SU-DHL-6 (cell line): ENCODE results near the gene RPS19.

Experiments used
- H2AFZ ChIP-seq: fragments of 200-600 bp; sonication (generic); 2 replicates; pipeline ENCODE4 v1.6.1; 2014; ENCODE audit warnings: low read depth, mild to moderate bottlenecking, moderate library complexity, mixed read lengths, antibody characterized with exemption, low read length; ENCODE audit not compliant: severe bottlenecking
- H3F3A ChIP-seq: fragments of 200-600 bp; shearing (Covaris generic); 2 replicates; pipeline ENCODE4 v1.6.0; 2016; ENCODE audit warnings: antibody characterized with exemption, mild to moderate bottlenecking; ENCODE audit not compliant: insufficient read depth
- H3K27ac ChIP-seq: fragments of 200-600 bp; sonication (generic); 2 replicates; pipeline ENCODE4 v1.5.1; 2016; ENCODE audit warnings: low read depth, mild to moderate bottlenecking, low read length, moderate library complexity, mixed read lengths
- H3K27me3 ChIP-seq: fragments of 200-600 bp; sonication (generic), shearing (Covaris generic); 2 replicates; pipeline ENCODE4 v1.6.0; 2014; ENCODE audit warnings: mild to moderate bottlenecking, low read length
- H3K36me3 ChIP-seq: fragments of 200-600 bp; sonication (generic); 2 replicates; pipeline ENCODE4 v1.6.1; 2014; ENCODE audit warnings: mild to moderate bottlenecking, low read length, mixed read lengths
- H3K4me2 ChIP-seq: fragments of 300-600, 200-600 bp; shearing (Covaris generic), sonication (generic); 2 replicates; pipeline ENCODE4 v1.6.0; 2014; ENCODE audit warnings: low read length, low read depth, mild to moderate bottlenecking; ENCODE audit not compliant: poor library complexity, severe bottlenecking
- H3K4me3 ChIP-seq: fragments of 200-600 bp; sonication (generic); 2 replicates; pipeline ENCODE4 v1.5.1; 2014; ENCODE audit warnings: antibody characterized with exemption, low read length, mild to moderate bottlenecking, mixed read lengths; ENCODE audit not compliant: insufficient read depth, poor library complexity, severe bottlenecking
- H3K79me2 ChIP-seq: fragments of 200-600 bp; sonication (generic); 2 replicates; pipeline ENCODE4 v1.6.1; 2014; ENCODE audit warnings: mild to moderate bottlenecking, low read length, moderate library complexity; ENCODE audit not compliant: insufficient read depth
- H3K9ac ChIP-seq: fragments of 200-600 bp; sonication (generic); 2 replicates; pipeline ENCODE4 v1.7.0; 2014; ENCODE audit warnings: mild to moderate bottlenecking, low read length
- H3K9me2 ChIP-seq: fragments of 200-600 bp; sonication (generic); replicated peaks from 2 replicates; pipeline ENCODE4 v1.6.1; 2014; ENCODE audit warnings: low read length; ENCODE audit not compliant: insufficient read depth
- H3K9me3 ChIP-seq: fragments of 200-600 bp; sonication (generic); 2 replicates; pipeline ENCODE4 v1.6.1; 2014; ENCODE audit warnings: low read length, mixed read lengths; ENCODE audit not compliant: insufficient read depth
- H4K20me1 ChIP-seq: fragments of 200-600 bp; sonication (generic); 2 replicates; pipeline ENCODE4 v1.6.1; 2014; ENCODE audit warnings: low read depth, mild to moderate bottlenecking, antibody characterized with exemption, low read length, moderate library complexity, mixed read lengths
- CTCF ChIP-seq: fragments of 200-600 bp; sonication (generic); IDR thresholded peaks from one replicate; pipeline ENCODE4 v1.5.1; 2017; ENCODE audit warnings: antibody characterized with exemption, mild to moderate bottlenecking, low read length, moderate library complexity; ENCODE audit not compliant: insufficient read depth, poor library complexity, severe bottlenecking
- EZH2phosphoT487 ChIP-seq: fragments of 200-600 bp; sonication (generic), shearing (Covaris generic); conservative IDR thresholded peaks from 2 replicates; pipeline ENCODE4 v1.6.1; 2018; ENCODE audit warnings: mild to moderate bottlenecking, antibody characterized with exemption, low read length, moderate library complexity, mixed read lengths

RPS19 gene

GRCh38 chr19:41864374-41864773 lies 4.3 kb downstream of the RPS19 start:
- peaks cover 44% of the 10 kb centered on the region for H3K36me3 ChIP-seq
- H3K9me3 ChIP-seq, result no peaks in the 10 kb centered on the region
- H3K27me3 ChIP-seq, result no peaks in the 10 kb centered on the region
- peak overlapping the region; percentile 25; the same call in 1 of the 2 replicates for H3K9ac ChIP-seq
- peak overlapping the region; percentile 48 for H3K27ac ChIP-seq
- no peak for TF ChIP-seq CTCF
- TF ChIP-seq EZH2phosphoT487, result no peak
- H3K4me3 ChIP-seq, result no peak overlapping the region
- no peak overlapping the region for H2AFZ ChIP-seq
- peak overlapping the region; percentile 33 for H3K4me2 ChIP-seq
- H4K20me1 ChIP-seq, result peaks cover 30% of the 10 kb centered on the region; the same call in 1 of the 2 replicates
- H3K9me2 ChIP-seq, result no peaks in the 10 kb centered on the region
- H3F3A ChIP-seq, result peaks cover 74% of the 10 kb centered on the region
- H3K79me2 ChIP-seq, result peaks cover 81% of the 10 kb centered on the region

- Histone ChIP-seq H3K79me2 (peaks cover 69% of the 10 kb centered on the region), H3K9me2 (no peaks in the 10 kb centered on the region), H2AFZ (no peak overlapping the region), H3K4me3 (no peak overlapping the region), H3K4me2 (peak overlapping the region; percentile 11), H3K36me3 (peaks cover 38% of the 10 kb centered on the region), H4K20me1 (peaks cover 30% of the 10 kb centered on the region; the same call in 1 of the 2 replicates), H3K9me3 (no peaks in the 10 kb centered on the region), H3K9ac (peak overlapping the region; percentile 1; the same call in 1 of the 2 replicates), H3K27ac (peak overlapping the region; percentile 18), H3F3A (peaks cover 86% of the 10 kb centered on the region), H3K27me3 (no peaks in the 10 kb centered on the region)
- no peak for TF ChIP-seq EZH2phosphoT487
- no peak for TF ChIP-seq CTCF
Observed at GRCh38 chr19:41866284-41866683, 6.2 kb downstream of the RPS19 start.

GRCh38 chr19:41868120-41868988 lies 8.3 kb downstream of the RPS19 start:
- no peak for TF ChIP-seq CTCF
- no peak for TF ChIP-seq EZH2phosphoT487
- Histone ChIP-seq H3K79me2 (peaks cover 49% of the 10 kb centered on the region), H4K20me1 (peaks cover 13% of the 10 kb centered on the region; the same call in 1 of the 2 replicates), H3F3A (peaks cover 87% of the 10 kb centered on the region), H3K9me3 (no peaks in the 10 kb centered on the region), H2AFZ (no peak overlapping the region), H3K27me3 (no peaks in the 10 kb centered on the region), H3K4me2 (peak overlapping the region; percentile 19), H3K36me3 (peaks cover 17% of the 10 kb centered on the region), H3K4me3 (no peak overlapping the region), H3K9ac (no peak overlapping the region), H3K27ac (peak overlapping the region; percentile 66), H3K9me2 (no peaks in the 10 kb centered on the region)
